CD4-positive, alpha-beta T cell treated with Interleukin-2 at 100 ng/mL for 4 hours (primary cell): ENCODE data around the gene RAP1GAP.
"Not testable (repeated sequence)": the region's sequence is repeated elsewhere in the genome, so short reads cannot be mapped to it uniquely, and the experiment has no call there.

Source experiments
- DNase-seq: peaks from one replicate; pipeline ENCODE4 v3.0.0-alpha.2; 2020; ENCODE audit warnings: low spot score

The RAP1GAP gene

GRCh38 chr1:21677168-21677567, 8.0 kb upstream of the RAP1GAP start:
- no peak for DNase-seq

GRCh38 chr1:21674957-21675356, 5.8 kb upstream of the RAP1GAP start:
- no peak for DNase-seq

GRCh38 chr1:21673853-21674252, 4.7 kb upstream of the RAP1GAP start:
- DNase-seq: not testable (repeated sequence)

GRCh38 chr1:21673277-21673780, 4.2 kb upstream of the RAP1GAP start:
- DNase-seq: no peak

GRCh38 chr1:21672478-21673276, 3.5 kb upstream of the RAP1GAP start:
- no peak for DNase-seq

GRCh38 chr1:21671915-21672314, 2.8 kb upstream of the RAP1GAP start:
- DNase-seq: no peak

- DNase-seq: no peak
These were observed 2.1 kb upstream of the RAP1GAP start for GRCh38 chr1:21670956-21671902.

- no peak for DNase-seq
These were observed 1.1 kb upstream of the RAP1GAP start for GRCh38 chr1:21670059-21670881.

- no peak for DNase-seq
These were observed 253 bp downstream of the RAP1GAP start for GRCh38 chr1:21668951-21669257.

- no peak for DNase-seq
These were observed 766 bp downstream of the RAP1GAP start for GRCh38 chr1:21668232-21668950.

- DNase-seq: no peak
These were observed 1.6 kb downstream of the RAP1GAP start for GRCh38 chr1:21667348-21668231.

GRCh38 chr1:21666576-21667320, 2.4 kb downstream of the RAP1GAP start:
- DNase-seq: no peak

GRCh38 chr1:21665711-21666575, 3.2 kb downstream of the RAP1GAP start:
- no peak for DNase-seq

GRCh38 chr1:21664806-21665588, 4.2 kb downstream of the RAP1GAP start:
- DNase-seq: no peak

- no peak for DNase-seq
These were observed 5.0 kb downstream of the RAP1GAP start for GRCh38 chr1:21663951-21664805.

GRCh38 chr1:21663248-21663950, 5.8 kb downstream of the RAP1GAP start:
- no peak for DNase-seq
